Measurements from ENCODE around the gene FAM124A. TPM values are rescaled to one million over a fixed set of nuclear protein-coding genes. Genes with fewer than 3 reads are reported as not detected.

FAM124A gene
- total and polyA plus RNA-seq, 2 donors (not counting 3 experiments of a cell fraction or from before 2014, with no cell fraction given): 3.8 to 9.9 TPM

DNA sequence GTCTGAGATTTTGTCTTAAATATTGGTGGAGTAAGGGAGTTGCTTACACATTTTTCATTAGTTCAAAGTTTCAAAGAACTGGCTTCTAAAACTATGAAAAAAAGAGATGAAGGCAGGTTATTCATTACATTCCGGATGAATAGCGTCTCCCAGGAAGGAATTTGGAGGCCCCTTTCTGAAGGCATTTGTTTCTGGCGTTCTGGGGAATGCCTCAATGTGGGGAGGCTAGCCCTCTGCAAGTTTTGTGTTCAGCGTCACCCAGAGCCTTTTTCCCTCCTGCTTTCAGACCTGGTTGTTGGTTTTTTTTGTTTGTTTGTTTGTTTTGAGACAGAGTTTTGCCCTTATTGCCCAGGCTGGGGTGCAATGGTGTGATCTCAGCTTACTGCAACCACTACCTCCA is 21.0 kb downstream of the FAM124A start:
- DNase-seq (ENCODE audit: low read depth, low spot score) (no peak), FAIRE-seq (no peak)
- Histone ChIP-seq H3K4me1 (ENCODE audit: control insufficient read depth, extremely low read depth, insufficient read depth, low read length) (no peaks in the 10 kb centered on the region), H3K9me3 (replicated peaks; ENCODE audit: control insufficient read depth, insufficient read depth, low read length) (no peaks in the 10 kb centered on the region), H2AFZ (ENCODE audit: low read depth, low read length) (no peak overlapping the region), H3K36me3 (ENCODE audit: control insufficient read depth in 2 of 2, extremely low read depth in 1 of 2, insufficient read depth in 2 of 2, low read length in 2 of 2) (no peaks in the 10 kb centered on the region), H3K4me3 (replicated peaks in 1 of 3; ENCODE audit: insufficient read depth in 1 of 3, low read depth in 1 of 3, low read length in 3 of 3) (no peak overlapping the region), H3K27me3 (ENCODE audit: control insufficient read depth in 2 of 2, insufficient read depth in 2 of 2, low read length in 2 of 2) (no peaks in the 10 kb centered on the region), H3K79me2 (ENCODE audit: control insufficient read depth, insufficient read depth, low read length) (no peaks in the 10 kb centered on the region), H4K20me1 (replicated peaks; ENCODE audit: control insufficient read depth, extremely low read depth, insufficient read depth, low read length) (no peaks in the 10 kb centered on the region), H3K27ac (ENCODE audit: insufficient read depth, low read depth, low read length) (no peak overlapping the region), H3K9me1 (replicated peaks; ENCODE audit: control insufficient read depth, extremely low read depth, insufficient read depth, low read length) (no peaks in the 10 kb centered on the region), H3K4me2 (ENCODE audit: insufficient read depth, low read length) (no peak overlapping the region), H3K9ac (replicated peaks; ENCODE audit: extremely low read depth, insufficient read depth, low read length) (no peak overlapping the region)
- TF ChIP-seq FOS (IDR thresholded peaks at IDR 0.05; ENCODE audit: borderline replicate concordance, insufficient read depth, low read length): no peak
- no peak for TF ChIP-seq EZH2 (IDR thresholded peaks at IDR 0.05; ENCODE audit: borderline replicate concordance, low read depth, low read length, severe bottlenecking)
- no peak for TF ChIP-seq GATA2 (IDR thresholded peaks at IDR 0.05; ENCODE audit: insufficient read depth, insufficient read length, low read depth, low read length)
- TF ChIP-seq POLR2A (IDR thresholded peaks at IDR 0.05; ENCODE audit: low read depth, low read length): no peak
- TF ChIP-seq, protein P1, sequence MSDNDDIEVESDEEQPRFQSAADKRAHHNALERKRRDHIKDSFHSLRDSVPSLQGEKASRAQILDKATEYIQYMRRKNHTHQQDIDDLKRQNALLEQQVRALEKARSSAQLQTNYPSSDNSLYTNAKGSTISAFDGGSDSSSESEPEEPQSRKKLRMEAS (IDR thresholded peaks at IDR 0.05; ENCODE audit: insufficient read depth, insufficient read length): no peak
- no peak for TF ChIP-seq POLR2AphosphoS5 (IDR thresholded peaks at IDR 0.05; ENCODE audit: insufficient read depth, low read depth, low read length)
- no peak for TF ChIP-seq JUN (IDR thresholded peaks at IDR 0.05; ENCODE audit: borderline replicate concordance, insufficient read depth, insufficient read length, low read depth)
- TF ChIP-seq, protein P2, sequence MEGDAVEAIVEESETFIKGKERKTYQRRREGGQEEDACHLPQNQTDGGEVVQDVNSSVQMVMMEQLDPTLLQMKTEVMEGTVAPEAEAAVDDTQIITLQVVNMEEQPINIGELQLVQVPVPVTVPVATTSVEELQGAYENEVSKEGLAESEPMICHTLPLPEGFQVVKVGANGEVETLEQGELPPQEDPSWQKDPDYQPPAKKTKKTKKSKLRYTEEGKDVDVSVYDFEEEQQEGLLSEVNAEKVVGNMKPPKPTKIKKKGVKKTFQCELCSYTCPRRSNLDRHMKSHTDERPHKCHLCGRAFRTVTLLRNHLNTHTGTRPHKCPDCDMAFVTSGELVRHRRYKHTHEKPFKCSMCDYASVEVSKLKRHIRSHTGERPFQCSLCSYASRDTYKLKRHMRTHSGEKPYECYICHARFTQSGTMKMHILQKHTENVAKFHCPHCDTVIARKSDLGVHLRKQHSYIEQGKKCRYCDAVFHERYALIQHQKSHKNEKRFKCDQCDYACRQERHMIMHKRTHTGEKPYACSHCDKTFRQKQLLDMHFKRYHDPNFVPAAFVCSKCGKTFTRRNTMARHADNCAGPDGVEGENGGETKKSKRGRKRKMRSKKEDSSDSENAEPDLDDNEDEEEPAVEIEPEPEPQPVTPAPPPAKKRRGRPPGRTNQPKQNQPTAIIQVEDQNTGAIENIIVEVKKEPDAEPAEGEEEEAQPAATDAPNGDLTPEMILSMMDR (IDR thresholded peaks at IDR 0.05; ENCODE audit: extremely low read depth in 1 of 2, insufficient read depth in 1 of 2, low read depth in 1 of 2, low read length in 2 of 2): no peak
- no peak for TF ChIP-seq MYC (IDR thresholded peaks at IDR 0.05; ENCODE audit: low read depth, low read length)
- BruUV-seq (replicated peaks): no TSS peak
- dilution Hi-C loops (cut with MboI; ENCODE audit: extremely low pct_ligation_motif_present, low sequenced_read_pairs): no loop called here
- intact Hi-C loops (cut with micrococcal nuclease): no loop called here
- POLR2A ChIA-PET: interaction anchor here (0.5 to 0.6 kb wide), 2 partner anchors 94 to 401 kb away, joined by 3 to 9 read pairs; no protein-coding TSS in a partner anchor
- CTCF ChIA-PET: no interaction called here

Data from endothelial cell of umbilical vein (primary cell).